HEK293 (cell line): ENCODE data around the gene PNKD.

ENCODE experiments used
- RBAK ChIP-seq: fragments of 450-650 bp; formaldehyde crosslinking; IDR thresholded peaks from 2 replicates; pipeline ENCODE4 v1.5.1; 2016; ENCODE audit warnings: missing biosample characterization, missing genetic modification characterization
- ZFP69B ChIP-seq: fragments of 450-650 bp; formaldehyde crosslinking; IDR thresholded peaks from 2 replicates; pipeline ENCODE4 v1.5.1; 2016; ENCODE audit warnings: missing biosample characterization, missing genetic modification characterization
- ZNF677 ChIP-seq: fragments of 450-650 bp; IDR thresholded peaks from 2 replicates; pipeline ENCODE4 v1.5.0; 2018; ENCODE audit warnings: missing biosample characterization, mild to moderate bottlenecking, missing genetic modification characterization, moderate library complexity
- TF ChIP-seq, protein P1 (sequence below): fragments of 450-650 bp; formaldehyde crosslinking; IDR thresholded peaks from 2 replicates; pipeline ENCODE4 v1.5.1; 2016; ENCODE audit warnings: missing biosample characterization, missing genetic modification characterization
- TF ChIP-seq, protein P2 (sequence below): fragments of 450-650 bp; formaldehyde crosslinking; IDR thresholded peaks from 2 replicates; pipeline ENCODE4 v1.5.1; 2016; ENCODE audit warnings: missing biosample characterization, missing genetic modification characterization
- TF ChIP-seq, protein P3 (sequence below): IDR thresholded peaks from 2 replicates; pipeline ENCODE4 v1.6.1; 2011; ENCODE audit warnings: mild to moderate bottlenecking, low read depth, low read length, borderline replicate concordance
- TF ChIP-seq, protein P4 (sequence below): fragments of 450-650 bp; formaldehyde crosslinking; IDR thresholded peaks from 2 replicates; pipeline ENCODE4 v1.5.1; 2016; ENCODE audit warnings: missing biosample characterization, missing genetic modification characterization
- TF ChIP-seq, protein P5 (sequence below): fragments of 450-650 bp; formaldehyde crosslinking; IDR thresholded peaks from 2 replicates; pipeline ENCODE4 v1.5.1; 2016; ENCODE audit warnings: missing biosample characterization, missing genetic modification characterization, borderline replicate concordance

DNA sequence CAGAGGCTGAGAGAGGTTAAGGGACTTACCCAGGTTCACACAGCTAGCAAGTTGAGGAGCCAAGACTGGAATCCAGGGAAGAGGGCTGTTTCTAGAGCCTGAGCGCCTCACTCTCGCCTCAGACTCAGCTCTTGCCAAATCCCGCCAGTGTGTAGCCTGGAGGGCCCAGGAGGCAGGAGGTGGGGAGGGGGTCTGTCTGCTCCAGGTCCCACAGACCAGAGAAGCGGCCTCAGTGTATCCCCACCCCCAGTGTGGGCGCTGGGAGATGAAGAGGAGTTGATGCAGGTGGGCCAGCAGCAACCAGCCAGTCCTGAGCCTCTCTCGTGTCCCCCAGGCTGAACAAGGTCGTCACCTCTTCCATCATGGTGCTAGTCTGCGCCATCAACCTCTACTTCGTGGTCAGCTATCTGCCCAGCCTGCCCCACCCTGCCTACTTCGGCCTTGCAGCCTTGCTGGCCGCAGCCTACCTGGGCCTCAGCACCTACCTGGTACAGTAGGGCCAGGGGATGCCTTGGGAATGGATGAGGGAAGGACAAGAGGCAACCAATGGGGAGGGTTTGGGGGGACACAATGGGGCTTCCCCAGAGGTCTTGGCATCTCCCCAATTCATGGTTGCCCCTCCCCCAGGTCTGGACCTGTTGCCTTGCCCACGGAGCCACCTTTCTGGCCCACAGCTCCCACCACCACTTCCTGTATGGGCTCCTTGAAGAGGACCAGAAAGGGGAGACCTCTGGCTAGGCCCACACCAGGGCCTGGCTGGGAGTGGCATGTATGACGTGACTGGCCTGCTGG, 124.2 kb downstream of the PNKD start:
- TF ChIP-seq, protein P1, sequence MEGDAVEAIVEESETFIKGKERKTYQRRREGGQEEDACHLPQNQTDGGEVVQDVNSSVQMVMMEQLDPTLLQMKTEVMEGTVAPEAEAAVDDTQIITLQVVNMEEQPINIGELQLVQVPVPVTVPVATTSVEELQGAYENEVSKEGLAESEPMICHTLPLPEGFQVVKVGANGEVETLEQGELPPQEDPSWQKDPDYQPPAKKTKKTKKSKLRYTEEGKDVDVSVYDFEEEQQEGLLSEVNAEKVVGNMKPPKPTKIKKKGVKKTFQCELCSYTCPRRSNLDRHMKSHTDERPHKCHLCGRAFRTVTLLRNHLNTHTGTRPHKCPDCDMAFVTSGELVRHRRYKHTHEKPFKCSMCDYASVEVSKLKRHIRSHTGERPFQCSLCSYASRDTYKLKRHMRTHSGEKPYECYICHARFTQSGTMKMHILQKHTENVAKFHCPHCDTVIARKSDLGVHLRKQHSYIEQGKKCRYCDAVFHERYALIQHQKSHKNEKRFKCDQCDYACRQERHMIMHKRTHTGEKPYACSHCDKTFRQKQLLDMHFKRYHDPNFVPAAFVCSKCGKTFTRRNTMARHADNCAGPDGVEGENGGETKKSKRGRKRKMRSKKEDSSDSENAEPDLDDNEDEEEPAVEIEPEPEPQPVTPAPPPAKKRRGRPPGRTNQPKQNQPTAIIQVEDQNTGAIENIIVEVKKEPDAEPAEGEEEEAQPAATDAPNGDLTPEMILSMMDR (tag by site-specific recombination) = no peak
- TF ChIP-seq, protein P2, sequence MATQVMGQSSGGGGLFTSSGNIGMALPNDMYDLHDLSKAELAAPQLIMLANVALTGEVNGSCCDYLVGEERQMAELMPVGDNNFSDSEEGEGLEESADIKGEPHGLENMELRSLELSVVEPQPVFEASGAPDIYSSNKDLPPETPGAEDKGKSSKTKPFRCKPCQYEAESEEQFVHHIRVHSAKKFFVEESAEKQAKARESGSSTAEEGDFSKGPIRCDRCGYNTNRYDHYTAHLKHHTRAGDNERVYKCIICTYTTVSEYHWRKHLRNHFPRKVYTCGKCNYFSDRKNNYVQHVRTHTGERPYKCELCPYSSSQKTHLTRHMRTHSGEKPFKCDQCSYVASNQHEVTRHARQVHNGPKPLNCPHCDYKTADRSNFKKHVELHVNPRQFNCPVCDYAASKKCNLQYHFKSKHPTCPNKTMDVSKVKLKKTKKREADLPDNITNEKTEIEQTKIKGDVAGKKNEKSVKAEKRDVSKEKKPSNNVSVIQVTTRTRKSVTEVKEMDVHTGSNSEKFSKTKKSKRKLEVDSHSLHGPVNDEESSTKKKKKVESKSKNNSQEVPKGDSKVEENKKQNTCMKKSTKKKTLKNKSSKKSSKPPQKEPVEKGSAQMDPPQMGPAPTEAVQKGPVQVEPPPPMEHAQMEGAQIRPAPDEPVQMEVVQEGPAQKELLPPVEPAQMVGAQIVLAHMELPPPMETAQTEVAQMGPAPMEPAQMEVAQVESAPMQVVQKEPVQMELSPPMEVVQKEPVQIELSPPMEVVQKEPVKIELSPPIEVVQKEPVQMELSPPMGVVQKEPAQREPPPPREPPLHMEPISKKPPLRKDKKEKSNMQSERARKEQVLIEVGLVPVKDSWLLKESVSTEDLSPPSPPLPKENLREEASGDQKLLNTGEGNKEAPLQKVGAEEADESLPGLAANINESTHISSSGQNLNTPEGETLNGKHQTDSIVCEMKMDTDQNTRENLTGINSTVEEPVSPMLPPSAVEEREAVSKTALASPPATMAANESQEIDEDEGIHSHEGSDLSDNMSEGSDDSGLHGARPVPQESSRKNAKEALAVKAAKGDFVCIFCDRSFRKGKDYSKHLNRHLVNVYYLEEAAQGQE (tag by site-specific recombination) = no peak
- no peak for TF ChIP-seq ZFP69B (tag by site-specific recombination)
- TF ChIP-seq, protein P3, sequence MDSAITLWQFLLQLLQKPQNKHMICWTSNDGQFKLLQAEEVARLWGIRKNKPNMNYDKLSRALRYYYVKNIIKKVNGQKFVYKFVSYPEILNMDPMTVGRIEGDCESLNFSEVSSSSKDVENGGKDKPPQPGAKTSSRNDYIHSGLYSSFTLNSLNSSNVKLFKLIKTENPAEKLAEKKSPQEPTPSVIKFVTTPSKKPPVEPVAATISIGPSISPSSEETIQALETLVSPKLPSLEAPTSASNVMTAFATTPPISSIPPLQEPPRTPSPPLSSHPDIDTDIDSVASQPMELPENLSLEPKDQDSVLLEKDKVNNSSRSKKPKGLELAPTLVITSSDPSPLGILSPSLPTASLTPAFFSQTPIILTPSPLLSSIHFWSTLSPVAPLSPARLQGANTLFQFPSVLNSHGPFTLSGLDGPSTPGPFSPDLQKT = no peak
- TF ChIP-seq, protein P4, sequence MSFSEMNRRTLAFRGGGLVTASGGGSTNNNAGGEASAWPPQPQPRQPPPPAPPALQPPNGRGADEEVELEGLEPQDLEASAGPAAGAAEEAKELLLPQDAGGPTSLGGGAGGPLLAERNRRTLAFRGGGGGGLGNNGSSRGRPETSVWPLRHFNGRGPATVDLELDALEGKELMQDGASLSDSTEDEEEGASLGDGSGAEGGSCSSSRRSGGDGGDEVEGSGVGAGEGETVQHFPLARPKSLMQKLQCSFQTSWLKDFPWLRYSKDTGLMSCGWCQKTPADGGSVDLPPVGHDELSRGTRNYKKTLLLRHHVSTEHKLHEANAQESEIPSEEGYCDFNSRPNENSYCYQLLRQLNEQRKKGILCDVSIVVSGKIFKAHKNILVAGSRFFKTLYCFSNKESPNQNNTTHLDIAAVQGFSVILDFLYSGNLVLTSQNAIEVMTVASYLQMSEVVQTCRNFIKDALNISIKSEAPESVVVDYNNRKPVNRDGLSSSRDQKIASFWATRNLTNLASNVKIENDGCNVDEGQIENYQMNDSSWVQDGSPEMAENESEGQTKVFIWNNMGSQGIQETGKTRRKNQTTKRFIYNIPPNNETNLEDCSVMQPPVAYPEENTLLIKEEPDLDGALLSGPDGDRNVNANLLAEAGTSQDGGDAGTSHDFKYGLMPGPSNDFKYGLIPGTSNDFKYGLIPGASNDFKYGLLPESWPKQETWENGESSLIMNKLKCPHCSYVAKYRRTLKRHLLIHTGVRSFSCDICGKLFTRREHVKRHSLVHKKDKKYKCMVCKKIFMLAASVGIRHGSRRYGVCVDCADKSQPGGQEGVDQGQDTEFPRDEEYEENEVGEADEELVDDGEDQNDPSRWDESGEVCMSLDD = no peak
- TF ChIP-seq, protein P5, sequence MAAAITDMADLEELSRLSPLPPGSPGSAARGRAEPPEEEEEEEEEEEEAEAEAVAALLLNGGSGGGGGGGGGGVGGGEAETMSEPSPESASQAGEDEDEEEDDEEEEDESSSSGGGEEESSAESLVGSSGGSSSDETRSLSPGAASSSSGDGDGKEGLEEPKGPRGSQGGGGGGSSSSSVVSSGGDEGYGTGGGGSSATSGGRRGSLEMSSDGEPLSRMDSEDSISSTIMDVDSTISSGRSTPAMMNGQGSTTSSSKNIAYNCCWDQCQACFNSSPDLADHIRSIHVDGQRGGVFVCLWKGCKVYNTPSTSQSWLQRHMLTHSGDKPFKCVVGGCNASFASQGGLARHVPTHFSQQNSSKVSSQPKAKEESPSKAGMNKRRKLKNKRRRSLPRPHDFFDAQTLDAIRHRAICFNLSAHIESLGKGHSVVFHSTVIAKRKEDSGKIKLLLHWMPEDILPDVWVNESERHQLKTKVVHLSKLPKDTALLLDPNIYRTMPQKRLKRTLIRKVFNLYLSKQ (tag by site-specific recombination) = no peak
- no peak for TF ChIP-seq RBAK (tag by site-specific recombination)
- TF ChIP-seq ZNF677 (tag by site-specific recombination) = no peak
